Activated T-cell treated with anti-CD3 and anti-CD28 coated beads for 24 hours (primary cell): Measurements from ENCODE around the gene PNPLA1.

ENCODE experiments used
- DNase-seq: peaks from one replicate; pipeline ENCODE4 v3.0.0-alpha.2; 2020; ENCODE audit warnings: low read depth

The PNPLA1 gene, protein sequence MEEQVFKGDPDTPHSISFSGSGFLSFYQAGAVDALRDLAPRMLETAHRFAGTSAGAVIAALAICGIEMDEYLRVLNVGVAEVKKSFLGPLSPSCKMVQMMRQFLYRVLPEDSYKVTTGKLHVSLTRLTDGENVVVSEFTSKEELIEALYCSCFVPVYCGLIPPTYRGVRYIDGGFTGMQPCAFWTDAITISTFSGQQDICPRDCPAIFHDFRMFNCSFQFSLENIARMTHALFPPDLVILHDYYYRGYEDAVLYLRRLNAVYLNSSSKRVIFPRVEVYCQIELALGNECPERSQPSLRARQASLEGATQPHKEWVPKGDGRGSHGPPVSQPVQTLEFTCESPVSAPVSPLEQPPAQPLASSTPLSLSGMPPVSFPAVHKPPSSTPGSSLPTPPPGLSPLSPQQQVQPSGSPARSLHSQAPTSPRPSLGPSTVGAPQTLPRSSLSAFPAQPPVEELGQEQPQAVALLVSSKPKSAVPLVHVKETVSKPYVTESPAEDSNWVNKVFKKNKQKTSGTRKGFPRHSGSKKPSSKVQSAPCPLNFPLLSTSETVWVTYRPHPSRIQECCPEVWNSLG

GRCh38 chr6:36269834-36270705 lies at the start of gene PNPLA1:
Gene PNPLA1 (plus strand): TSS chr6:36270060. CDS start chr6:36270460, 400 bp downstream.
- no peak for DNase-seq

GRCh38 chr6:36220226-36220625 lies 49.6 kb upstream of the PNPLA1 start:
- no peak for DNase-seq

DNA sequence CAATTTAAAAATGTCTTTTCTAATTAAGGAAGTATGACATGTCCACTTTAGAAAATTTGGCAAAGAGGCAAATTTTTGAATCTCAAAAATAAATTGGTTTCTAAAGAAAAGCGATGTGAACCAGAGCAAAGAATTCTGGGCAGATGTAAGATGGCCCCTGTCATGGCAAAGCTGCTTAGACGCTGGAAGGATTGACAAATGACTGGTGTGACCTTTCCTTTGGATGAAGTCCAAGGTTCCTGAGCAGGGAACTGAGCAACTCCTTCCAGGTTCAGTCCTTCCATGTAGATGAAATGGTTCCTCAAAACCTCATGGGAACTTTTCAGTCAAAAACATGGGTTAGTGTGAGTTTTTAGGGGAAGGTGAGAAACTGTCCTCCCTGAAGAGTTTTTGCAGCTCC lies 48.2 kb upstream of the PNPLA1 start:
- no peak for DNase-seq

- DNase-seq = no peak
Observed at GRCh38 chr6:36222924-36223323, 46.9 kb upstream of the PNPLA1 start.

DNA sequence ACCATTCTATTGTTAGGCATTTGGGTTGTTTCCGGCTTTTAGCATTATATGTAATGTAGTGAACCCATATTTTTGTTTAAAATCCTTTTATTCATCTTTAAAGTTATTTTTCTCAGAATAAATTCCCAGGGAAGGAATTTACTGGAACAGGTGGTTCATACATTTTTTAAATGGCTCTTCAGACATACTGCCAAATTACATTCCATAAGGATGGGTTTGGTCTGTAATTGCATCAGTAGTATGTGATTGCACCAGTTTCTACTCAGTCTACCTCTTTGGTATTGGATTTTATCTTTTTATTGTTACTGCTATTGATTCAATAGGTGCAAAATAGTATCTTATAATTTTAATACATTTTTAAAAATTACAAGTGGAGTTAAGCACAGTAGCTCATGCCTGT lies 46.2 kb upstream of the PNPLA1 start:
- DNase-seq = no peak

DNA sequence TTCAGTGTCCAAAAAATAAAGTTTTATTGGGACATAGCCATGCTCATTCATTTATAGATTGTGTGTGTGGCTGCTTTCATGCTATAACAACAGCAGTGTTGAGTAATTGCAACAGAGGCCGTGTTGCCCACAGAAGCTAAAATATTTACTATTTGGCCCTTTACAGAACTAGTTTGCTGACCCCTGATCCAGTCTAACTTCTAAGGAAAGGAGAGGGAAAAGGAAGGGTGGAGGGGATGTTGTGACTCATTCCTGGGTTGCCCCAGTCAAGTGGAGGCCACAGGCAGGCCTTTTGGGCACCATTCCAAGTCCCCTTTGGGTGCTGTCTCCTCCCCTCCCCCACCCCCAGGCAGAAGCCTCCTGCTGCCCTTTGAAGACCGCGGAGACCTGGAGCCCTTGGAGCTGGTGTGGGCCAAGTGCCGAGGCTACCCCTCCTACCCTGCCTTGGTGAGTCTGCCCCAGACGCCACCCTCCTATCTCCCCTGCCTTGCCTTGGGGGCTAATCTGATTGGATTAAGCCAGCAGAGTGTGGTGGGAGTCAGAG lies 44.9 kb upstream of the PNPLA1 start:
- DNase-seq = no peak

DNA sequence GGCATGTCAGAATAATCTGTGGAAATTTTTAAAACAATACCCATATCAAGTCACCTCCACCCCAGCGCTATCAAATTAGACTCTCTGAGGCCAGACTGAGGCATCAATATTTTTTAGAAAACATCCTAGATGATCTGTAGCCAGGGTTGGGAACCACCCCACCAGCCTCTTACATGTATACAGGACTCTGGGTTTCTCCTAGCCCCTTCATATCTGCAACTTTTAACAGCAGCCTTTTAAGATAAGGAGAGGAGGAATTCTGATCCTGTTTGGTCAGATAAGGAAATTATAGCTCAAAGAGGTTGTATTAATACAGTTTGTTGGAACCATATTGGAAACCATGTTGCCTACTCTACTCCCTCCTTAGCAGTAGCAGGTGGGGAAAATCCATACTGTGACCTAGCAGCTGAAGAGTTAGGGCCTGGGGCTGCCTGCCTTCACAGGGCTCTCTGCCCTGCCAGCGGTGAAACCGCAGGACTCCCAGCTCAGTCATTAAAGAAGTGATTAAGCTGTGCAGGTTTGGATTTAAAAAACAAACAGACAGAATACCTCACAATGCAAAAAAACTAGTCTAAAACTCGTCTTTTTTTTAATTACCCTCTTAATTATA lies 43.3 kb upstream of the PNPLA1 start:
- no peak for DNase-seq

GRCh38 chr6:36227379-36228228 lies 42.3 kb upstream of the PNPLA1 start:
- DNase-seq = no peak

GRCh38 chr6:36229223-36229622 lies 40.6 kb upstream of the PNPLA1 start:
- no peak for DNase-seq

DNA sequence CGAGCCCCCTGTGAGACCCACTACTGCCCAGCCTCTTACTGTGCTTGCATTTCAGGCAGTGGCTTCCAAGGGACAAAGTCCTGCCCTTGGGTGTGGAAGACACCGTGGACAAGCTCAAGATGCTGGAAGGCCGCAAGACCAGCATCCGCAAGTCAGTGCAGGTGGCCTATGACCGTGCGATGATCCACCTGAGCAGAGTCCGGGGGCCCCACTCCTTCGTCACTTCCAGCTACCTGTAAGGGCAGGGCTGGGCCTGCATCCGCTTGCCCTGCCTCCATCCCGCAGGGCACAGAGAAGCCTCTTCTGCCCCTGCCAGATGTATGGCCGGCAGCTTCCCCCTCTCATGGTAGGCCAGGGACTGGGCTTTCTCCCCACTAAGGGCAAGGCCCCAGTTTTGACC lies 39.5 kb upstream of the PNPLA1 start:
- no peak for DNase-seq

- DNase-seq = no peak
Observed at GRCh38 chr6:36232172-36232571, 37.7 kb upstream of the PNPLA1 start.

DNA sequence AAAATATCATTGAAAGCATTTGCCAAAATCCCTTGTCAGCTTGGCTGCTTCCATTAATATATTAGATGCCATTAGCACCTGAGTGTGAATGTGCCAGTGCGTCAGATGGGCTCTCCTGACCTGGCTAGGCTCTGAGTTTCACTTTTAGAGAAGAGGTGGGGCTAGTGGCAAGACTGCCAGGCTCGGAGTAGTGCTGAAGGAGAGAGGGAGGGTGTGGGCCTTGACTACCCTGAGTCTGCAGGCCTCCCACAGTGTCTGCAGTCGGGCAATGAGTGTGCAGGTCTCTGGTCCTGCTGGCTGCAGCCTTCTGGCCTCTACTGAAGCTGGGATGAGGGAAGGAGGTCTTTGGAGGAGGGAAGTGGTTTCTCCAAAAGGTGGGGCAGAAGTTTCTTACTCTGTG lies 34.6 kb upstream of the PNPLA1 start:
- DNase-seq = no peak

GRCh38 chr6:36235862-36236261 lies 34.0 kb upstream of the PNPLA1 start:
- no peak for DNase-seq

DNA sequence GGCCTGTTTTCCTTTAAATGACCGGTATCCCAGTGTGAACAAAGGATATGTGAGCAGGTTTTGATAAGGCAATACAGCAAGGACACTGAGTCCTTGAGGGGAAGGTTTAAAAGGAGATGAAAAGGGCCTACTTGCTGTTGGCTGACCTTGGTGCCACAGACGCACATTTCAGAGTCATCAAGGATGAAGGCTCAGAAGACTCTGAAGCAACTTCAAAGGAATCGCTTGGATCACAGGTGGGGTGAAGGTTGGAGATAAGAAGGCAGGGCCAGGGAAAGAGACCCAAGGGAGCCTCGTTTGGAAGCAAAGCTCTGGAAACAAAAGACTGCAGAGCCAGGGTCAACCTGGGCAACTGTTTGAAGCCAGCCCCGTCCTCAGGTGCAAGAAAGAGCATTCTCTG lies 30.1 kb upstream of the PNPLA1 start:
- DNase-seq = no peak

DNA sequence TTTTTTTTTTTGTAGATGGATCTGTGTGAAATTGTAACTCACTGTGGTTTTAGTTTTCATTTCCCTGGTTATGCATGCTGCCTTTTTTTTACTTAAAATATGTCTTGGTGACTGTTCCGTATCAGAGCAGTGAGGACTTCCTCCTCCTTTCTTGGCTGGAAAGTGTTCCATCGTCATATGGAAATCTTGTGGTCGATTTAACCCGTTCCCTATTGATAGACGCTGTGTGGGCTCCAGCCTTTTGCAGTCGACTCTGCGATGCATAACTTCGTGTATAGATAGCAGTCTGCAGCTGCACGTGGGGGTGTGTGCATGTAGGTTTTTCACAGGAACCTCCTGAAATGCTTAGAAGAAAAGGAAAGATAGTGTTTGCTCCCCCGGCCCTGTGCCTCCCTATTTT lies 28.1 kb upstream of the PNPLA1 start:
- DNase-seq = no peak

DNA sequence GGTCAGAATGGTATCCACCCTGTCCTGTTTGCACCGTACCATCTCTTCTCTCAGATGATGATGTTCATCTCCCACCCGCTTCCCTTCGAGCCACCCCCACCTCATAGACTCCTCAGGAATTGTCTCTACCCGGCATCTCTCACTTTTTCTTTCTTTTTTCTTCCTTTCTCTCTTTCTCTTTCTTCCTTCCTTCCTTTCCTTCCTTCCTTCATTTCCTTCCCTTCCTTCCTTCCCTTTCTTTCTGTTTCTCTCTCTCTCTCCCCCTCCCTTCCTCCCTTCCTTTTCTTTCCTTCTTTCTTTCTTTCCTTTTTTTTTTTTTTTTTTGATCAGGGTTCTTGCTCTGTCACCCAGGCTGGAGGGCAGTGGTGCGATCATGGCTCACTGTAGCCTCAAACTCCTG lies 27.7 kb upstream of the PNPLA1 start:
- no peak for DNase-seq

DNA sequence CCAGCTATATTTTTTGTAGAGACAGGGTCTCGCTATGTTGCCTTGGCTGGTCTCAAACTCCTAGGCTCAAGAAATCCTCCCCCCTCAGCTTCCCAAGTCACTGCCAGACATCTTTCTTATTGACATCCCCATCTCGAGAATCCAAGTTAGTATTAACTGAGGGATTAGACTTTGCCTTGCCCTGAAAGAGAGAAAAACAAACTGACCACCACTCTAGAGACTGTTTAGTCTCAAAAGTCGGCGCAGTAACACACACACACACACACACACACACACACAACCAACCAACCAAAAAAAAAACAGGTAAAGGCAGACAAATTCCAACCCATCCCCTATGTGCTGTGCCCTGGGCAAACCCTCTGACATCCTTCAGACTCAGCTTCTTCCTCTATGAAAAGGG lies 27.2 kb upstream of the PNPLA1 start:
- no peak for DNase-seq

DNA sequence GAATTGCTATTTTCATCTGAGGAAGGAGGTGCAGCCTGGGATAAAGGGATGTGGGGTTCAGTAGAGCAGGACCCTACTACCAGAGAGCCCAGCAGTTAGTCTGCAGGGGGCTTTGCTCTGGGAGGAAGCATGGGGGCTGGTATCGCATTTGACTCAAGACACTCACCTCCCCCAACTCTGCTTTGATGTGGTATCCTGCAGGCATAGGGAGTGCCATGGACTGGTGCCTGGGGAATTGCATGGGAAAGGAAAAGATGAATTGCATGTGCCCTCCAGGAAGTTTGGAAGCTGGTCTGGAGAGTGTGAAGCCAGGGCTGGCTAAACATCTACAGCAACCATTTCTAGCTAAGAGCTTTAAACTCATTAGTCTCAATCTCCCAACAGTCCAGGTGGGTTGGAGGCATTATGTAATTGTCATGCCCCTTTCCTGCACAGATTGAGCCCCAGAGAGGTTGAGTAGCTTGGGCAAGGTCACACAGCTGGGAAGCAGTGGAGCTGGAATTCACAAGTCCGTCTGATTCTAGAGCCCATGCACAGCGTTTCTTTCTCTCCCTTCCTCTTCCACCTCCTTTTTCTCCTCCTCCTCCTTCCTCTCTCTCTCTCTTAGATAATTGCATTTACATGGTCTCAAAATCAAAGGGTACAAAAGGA lies 26.2 kb upstream of the PNPLA1 start:
- DNase-seq = no peak

DNA sequence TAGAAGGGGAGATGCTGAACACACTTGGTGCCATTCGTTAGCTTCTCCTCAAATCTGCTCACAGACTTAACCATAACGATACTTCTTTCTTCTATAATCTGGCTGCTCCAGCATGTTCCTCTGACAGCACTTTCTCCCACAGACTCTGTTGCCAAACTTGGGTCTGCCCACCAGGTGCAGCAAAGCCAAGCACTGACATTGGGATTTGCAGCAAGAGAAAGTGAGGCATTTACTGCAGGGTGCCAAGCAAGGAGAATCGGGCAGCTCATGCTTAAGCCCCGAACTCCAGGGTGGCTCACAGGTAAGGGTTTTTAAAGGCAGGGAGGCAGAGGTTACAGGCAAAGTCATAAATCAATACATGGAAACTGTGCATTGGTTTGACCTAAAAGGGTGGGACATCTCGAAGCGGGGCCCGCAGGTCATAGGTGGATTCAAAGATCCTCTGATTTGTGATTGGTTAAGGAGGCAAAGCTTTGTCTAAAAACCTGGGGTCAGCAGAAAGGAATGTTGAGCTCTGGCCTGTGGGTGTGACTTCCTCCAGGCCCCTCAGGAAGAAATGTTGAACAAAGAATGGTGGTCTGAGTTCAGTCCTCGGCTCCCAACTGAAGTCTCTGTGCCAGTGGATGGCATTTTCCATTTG lies 25.1 kb upstream of the PNPLA1 start:
- DNase-seq = no peak

DNA sequence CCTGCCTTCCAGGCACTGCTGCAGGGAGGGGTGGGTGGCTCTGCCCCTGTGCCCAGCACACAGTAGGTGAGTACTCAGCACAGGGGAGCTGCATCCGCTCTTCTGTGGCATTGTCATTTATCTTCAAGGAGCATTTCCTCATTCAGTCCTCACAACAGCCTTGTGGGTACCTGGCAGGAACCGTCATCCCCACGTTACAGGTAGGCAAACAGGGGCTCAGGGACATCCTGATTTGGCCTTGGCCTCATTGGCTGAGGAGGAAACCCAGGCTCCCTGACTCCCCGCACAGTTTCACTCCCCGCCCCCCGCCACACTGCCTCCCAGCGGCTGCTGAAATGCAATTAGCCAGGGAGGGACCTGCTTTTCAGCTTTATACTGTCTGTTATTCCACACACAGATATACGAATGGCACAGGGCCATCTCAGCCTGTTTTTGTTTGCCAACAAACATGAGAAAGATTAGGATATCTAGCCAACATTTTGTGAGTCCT lies 24.2 kb upstream of the PNPLA1 start:
- DNase-seq = no peak
